ENCODE measurements around the gene ZNF232. TPM values are rescaled to one million over a fixed set of nuclear protein-coding genes. Genes with fewer than 3 reads are reported as not detected.

The ZNF232 gene
- total RNA-seq, 1 experiment from 2014 or later = 11.6 TPM

DNA sequence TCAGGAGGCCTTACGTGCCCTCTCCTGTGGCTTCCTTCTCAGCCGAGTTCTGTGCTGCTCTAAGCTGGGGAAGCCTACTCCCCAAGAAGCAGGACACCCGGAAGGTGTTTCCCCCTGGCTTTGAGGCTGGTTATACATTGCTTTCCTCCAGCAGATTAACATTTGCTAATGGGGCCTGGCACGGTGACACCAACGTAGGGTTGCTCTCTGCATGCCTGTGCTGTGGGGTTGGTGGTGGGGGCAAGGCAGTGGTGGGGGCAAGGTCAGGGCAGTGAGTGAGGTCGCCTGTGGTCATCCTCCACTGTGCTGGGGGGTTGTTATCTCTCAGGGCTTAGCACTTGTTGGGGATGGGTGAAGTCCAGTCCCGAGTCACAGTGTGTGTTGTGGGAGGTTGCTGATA is 8.4 kb upstream of the ZNF232 start:
- intact Hi-C loops (cut with micrococcal nuclease) = no loop called here
- Mint-ChIP-seq H3K9me3 (ENCODE audit: unreplicated experiment) (no peaks in the 10 kb centered on the region), H3K36me3 (ENCODE audit: insufficient read depth, unreplicated experiment) (peaks cover 6% of the 10 kb centered on the region), H3K4me1 (ENCODE audit: insufficient read depth, unreplicated experiment) (no peaks in the 10 kb centered on the region), H3K27ac (ENCODE audit: low read depth, unreplicated experiment) (no peak overlapping the region), H3K4me3 (ENCODE audit: unreplicated experiment) (no peak overlapping the region), H3K27me3 (ENCODE audit: insufficient read depth, unreplicated experiment) (peaks cover 63% of the 10 kb centered on the region)
- TF ChIP-seq, protein P1, sequence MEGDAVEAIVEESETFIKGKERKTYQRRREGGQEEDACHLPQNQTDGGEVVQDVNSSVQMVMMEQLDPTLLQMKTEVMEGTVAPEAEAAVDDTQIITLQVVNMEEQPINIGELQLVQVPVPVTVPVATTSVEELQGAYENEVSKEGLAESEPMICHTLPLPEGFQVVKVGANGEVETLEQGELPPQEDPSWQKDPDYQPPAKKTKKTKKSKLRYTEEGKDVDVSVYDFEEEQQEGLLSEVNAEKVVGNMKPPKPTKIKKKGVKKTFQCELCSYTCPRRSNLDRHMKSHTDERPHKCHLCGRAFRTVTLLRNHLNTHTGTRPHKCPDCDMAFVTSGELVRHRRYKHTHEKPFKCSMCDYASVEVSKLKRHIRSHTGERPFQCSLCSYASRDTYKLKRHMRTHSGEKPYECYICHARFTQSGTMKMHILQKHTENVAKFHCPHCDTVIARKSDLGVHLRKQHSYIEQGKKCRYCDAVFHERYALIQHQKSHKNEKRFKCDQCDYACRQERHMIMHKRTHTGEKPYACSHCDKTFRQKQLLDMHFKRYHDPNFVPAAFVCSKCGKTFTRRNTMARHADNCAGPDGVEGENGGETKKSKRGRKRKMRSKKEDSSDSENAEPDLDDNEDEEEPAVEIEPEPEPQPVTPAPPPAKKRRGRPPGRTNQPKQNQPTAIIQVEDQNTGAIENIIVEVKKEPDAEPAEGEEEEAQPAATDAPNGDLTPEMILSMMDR (IDR thresholded peaks at IDR 0.05; ENCODE audit: unreplicated experiment) = no peak
- CTCF ChIA-PET = no interaction called here
- BruUV-seq (replicated peaks) = no TSS peak
- POLR2A ChIA-PET = no interaction called here
- no peak for DNase-seq (ENCODE audit: unreplicated experiment)

DNA sequence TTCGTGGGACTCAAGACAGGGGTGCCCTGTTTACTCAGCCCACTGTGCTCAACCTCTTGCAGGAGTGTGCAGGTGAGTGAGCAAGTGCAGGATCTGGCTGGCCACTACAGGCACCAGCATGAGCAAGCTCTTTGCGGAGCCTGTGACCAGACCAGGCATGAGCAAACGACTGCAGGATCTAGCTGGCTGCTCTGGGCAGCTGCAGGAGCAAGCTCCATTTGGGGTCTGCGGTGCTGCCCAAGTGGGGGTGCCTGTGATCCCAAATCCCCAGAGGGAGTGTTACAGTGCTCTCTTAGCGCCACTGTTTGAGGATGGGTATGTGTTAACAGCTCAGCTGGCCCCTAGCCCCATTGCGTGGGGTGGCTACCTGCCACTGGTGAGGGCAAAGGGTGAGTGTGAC is 6.5 kb upstream of the ZNF232 start:
- intact Hi-C loops (cut with micrococcal nuclease) = no loop called here
- Mint-ChIP-seq H3K4me3 (ENCODE audit: unreplicated experiment) (no peak overlapping the region), H3K36me3 (ENCODE audit: insufficient read depth, unreplicated experiment) (peaks cover 12% of the 10 kb centered on the region), H3K4me1 (ENCODE audit: insufficient read depth, unreplicated experiment) (no peaks in the 10 kb centered on the region), H3K27me3 (ENCODE audit: insufficient read depth, unreplicated experiment) (peaks cover 54% of the 10 kb centered on the region), H3K9me3 (ENCODE audit: unreplicated experiment) (no peaks in the 10 kb centered on the region), H3K27ac (ENCODE audit: low read depth, unreplicated experiment) (no peak overlapping the region)
- no peak for DNase-seq (ENCODE audit: unreplicated experiment)
- CTCF ChIA-PET = no interaction called here
- POLR2A ChIA-PET = no interaction called here
- TF ChIP-seq, protein P1 (IDR thresholded peaks at IDR 0.05; ENCODE audit: unreplicated experiment) = no peak
- no TSS peak for BruUV-seq (replicated peaks)

GRCh38 chr17:5115673-5116651 is 4.3 kb upstream of the ZNF232 start, which contains the start of gene USP6:
TSS of gene USP6 (plus strand) at chr17:5116032. CDS start at chr17:5130368, 14,336 bp downstream.
- no peak for DNase-seq (ENCODE audit: unreplicated experiment)
- peaks cover 1% of the 10 kb centered on the region for H3K4me1 Mint-ChIP-seq (ENCODE audit: insufficient read depth, unreplicated experiment)
- CTCF ChIA-PET = interaction anchor here (0.7 kb wide), 1 partner anchor 1219 kb away, joined by 3 read pairs; no protein-coding TSS in a partner anchor
- no peak within 1 kb of the TSS for H3K4me3 Mint-ChIP-seq (ENCODE audit: unreplicated experiment)
- no peaks in the 10 kb centered on the region for H3K9me3 Mint-ChIP-seq (ENCODE audit: unreplicated experiment)
- TF ChIP-seq, protein P1 (IDR thresholded peaks at IDR 0.05; ENCODE audit: unreplicated experiment) = no peak
- POLR2A ChIA-PET = interaction anchor here (0.6 kb wide), 1 partner anchor 1095 kb away, joined by 4 read pairs; no protein-coding TSS in a partner anchor
- peaks cover 12% of the 10 kb centered on the region for H3K36me3 Mint-ChIP-seq (ENCODE audit: insufficient read depth, unreplicated experiment)
- BruUV-seq (replicated peaks) = no TSS peak
- intact Hi-C loops (cut with micrococcal nuclease) = no loop called here
- peaks cover 38% of the 10 kb centered on the region for H3K27me3 Mint-ChIP-seq (ENCODE audit: insufficient read depth, unreplicated experiment)
- H3K27ac Mint-ChIP-seq (ENCODE audit: low read depth, unreplicated experiment) = no peak within 1 kb of the TSS

DNA sequence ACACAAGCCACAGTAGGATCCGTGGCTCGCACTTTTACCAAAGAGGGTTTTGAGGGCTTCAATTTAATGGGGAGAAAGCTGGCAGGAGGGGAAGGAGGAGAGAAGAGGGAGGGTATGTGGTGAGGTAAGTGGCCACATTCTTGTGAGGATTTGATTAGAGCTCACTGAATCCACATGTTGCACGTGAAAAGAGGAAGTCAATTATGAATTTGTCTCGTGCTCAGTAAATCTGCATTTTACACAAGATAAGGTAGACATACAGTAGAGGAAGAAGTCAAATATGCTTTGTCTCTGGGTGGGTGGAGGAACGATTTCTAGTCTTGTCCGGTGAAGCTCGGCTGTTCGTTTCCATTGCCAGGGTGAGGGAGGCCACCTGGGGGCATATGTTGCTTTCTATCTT is 862 bp downstream of the ZNF232 start:
- BruUV-seq (replicated peaks) = TSS peak; percentile 35
- intact Hi-C loops (cut with micrococcal nuclease) = no loop called here
- Mint-ChIP-seq H3K4me3 (ENCODE audit: unreplicated experiment) (peak overlapping the region; percentile 93), H3K27ac (ENCODE audit: low read depth, unreplicated experiment) (peak overlapping the region; percentile 54), H3K36me3 (ENCODE audit: insufficient read depth, unreplicated experiment) (peaks cover 46% of the 10 kb centered on the region), H3K9me3 (ENCODE audit: unreplicated experiment) (peaks cover 11% of the 10 kb centered on the region), H3K27me3 (ENCODE audit: insufficient read depth, unreplicated experiment) (no peaks in the 10 kb centered on the region), H3K4me1 (ENCODE audit: insufficient read depth, unreplicated experiment) (peaks cover 7% of the 10 kb centered on the region)
- CTCF ChIA-PET = interaction anchor here (0.6 kb wide), 1 partner anchor 1358 kb away, joined by 3 read pairs; no protein-coding TSS in a partner anchor
- TF ChIP-seq, protein P1 (IDR thresholded peaks at IDR 0.05; ENCODE audit: unreplicated experiment) = no peak
- no peak for DNase-seq (ENCODE audit: unreplicated experiment)
- POLR2A ChIA-PET = interaction anchor here (0.5 to 1.0 kb wide), 5 partner anchors 14 to 176 kb away, joined by 3 read pairs; partner anchors contain the start of genes RNF167 and SLC25A11

All from MCF 10A (cell line).